OCI-LY1 (cell line): Measurements from ENCODE around the gene CIB4.

Experiments used
- H2AFZ ChIP-seq: fragments of 200-600 bp; sonication (generic), shearing (Covaris generic); 2 replicates; pipeline ENCODE4 v1.6.0; 2014; ENCODE audit warnings: antibody characterized with exemption, mild to moderate bottlenecking, low read length
- H3F3A ChIP-seq: fragments of 200-600 bp; sonication (generic), shearing (Covaris generic); 2 replicates; pipeline ENCODE4 v1.6.0; 2014; ENCODE audit warnings: mild to moderate bottlenecking, antibody characterized with exemption, low read length, moderate library complexity; ENCODE audit not compliant: insufficient read depth
- H3K27ac ChIP-seq: fragments of 200-600 bp; sonication (generic); 2 replicates; pipeline ENCODE4 v1.5.1; 2014; ENCODE audit warnings: low read length, mixed run types, mild to moderate bottlenecking, low read depth; ENCODE audit not compliant: poor library complexity, severe bottlenecking
- H3K27me3 ChIP-seq: fragments of 200-600 bp; sonication (generic); 2 replicates; pipeline ENCODE4 v1.6.0; 2014; ENCODE audit warnings: antibody characterized with exemption, mild to moderate bottlenecking, low read length, moderate library complexity; ENCODE audit not compliant: insufficient read depth
- H3K36me3 ChIP-seq: fragments of 200-600 bp; sonication (generic); 2 replicates; pipeline ENCODE4 v1.6.1; 2014; ENCODE audit warnings: mild to moderate bottlenecking, antibody characterized with exemption, low read length, moderate library complexity, mixed read lengths; ENCODE audit not compliant: insufficient read depth
- H3K4me1 ChIP-seq: fragments of 200-600 bp; sonication (generic); 2 replicates; pipeline ENCODE4 v1.5.1; 2014; ENCODE audit warnings: mild to moderate bottlenecking, low read length, moderate library complexity; ENCODE audit not compliant: insufficient read depth, severe bottlenecking
- H3K4me2 ChIP-seq: fragments of 200-600 bp; sonication (generic), shearing (Covaris generic); 2 replicates; pipeline ENCODE4 v1.6.1; 2014; ENCODE audit warnings: low read length
- H3K4me3 ChIP-seq: fragments of 200-600 bp; sonication (generic); 2 replicates; pipeline ENCODE4 v1.5.1; 2014; ENCODE audit warnings: low read length, low read depth, mild to moderate bottlenecking, mixed read lengths; ENCODE audit not compliant: poor library complexity, severe bottlenecking
- H3K79me2 ChIP-seq: fragments of 200-600 bp; shearing (Covaris generic); 2 replicates; pipeline ENCODE4 v1.6.1; 2016; ENCODE audit warnings: mixed run types, low read length, mixed read lengths; ENCODE audit not compliant: insufficient read depth
- H3K9ac ChIP-seq: fragments of 200-600 bp; sonication (generic), shearing (Covaris generic); 2 replicates; pipeline ENCODE4 v1.6.1; 2014; ENCODE audit warnings: mild to moderate bottlenecking, low read length, mixed read lengths
- H3K9me2 ChIP-seq: fragments of 200-600 bp; sonication (generic), shearing (Covaris generic); 2 replicates; pipeline ENCODE4 v1.6.1; 2014; ENCODE audit warnings: low read depth, mild to moderate bottlenecking, low read length, mixed read lengths
- H3K9me3 ChIP-seq: fragments of 200-600 bp; shearing (Covaris generic); 2 replicates; pipeline ENCODE4 v1.6.1; 2014; ENCODE audit warnings: low read length, mixed read lengths
- H4K20me1 ChIP-seq: fragments of 200-600 bp; sonication (generic), shearing (Covaris generic); 2 replicates; pipeline ENCODE4 v1.6.0; 2016; ENCODE audit warnings: mild to moderate bottlenecking, low read length; ENCODE audit not compliant: insufficient read depth
- CTCF ChIP-seq: fragments of 200-600 bp; sonication (generic), shearing (Covaris generic); IDR thresholded peaks from 2 replicates; pipeline ENCODE4 v1.5.1; 2017; ENCODE audit warnings: mild to moderate bottlenecking, antibody characterized with exemption, low read length, moderate library complexity, mixed read lengths
- EZH2 ChIP-seq: fragments of 200-600 bp; sonication (generic), shearing (Covaris generic); IDR thresholded peaks from 2 replicates; pipeline ENCODE4 v1.8.0; 2017; ENCODE audit warnings: borderline replicate concordance, mixed run types, mild to moderate bottlenecking, antibody characterized with exemption, low read length, moderate library complexity, mixed read lengths

CIB4 gene

DNA sequence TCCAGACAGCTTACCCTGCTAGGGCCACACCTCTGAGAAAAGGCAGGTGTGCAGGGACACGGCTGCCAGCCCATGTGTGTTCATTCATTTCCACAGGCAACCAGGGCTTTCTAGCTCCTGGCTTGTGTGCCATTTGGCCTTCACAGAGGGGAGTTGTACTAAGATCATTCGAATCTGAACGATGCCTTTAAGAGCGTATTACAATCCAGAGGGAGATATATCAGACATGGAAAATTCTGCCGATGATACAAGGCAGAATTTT, 99.0 kb downstream of the CIB4 start:
- no peaks in the 10 kb centered on the region for H3K79me2 ChIP-seq
- no peaks in the 10 kb centered on the region for H3K9me2 ChIP-seq
- no peaks in the 10 kb centered on the region for H3K36me3 ChIP-seq
- no peaks in the 10 kb centered on the region for H3F3A ChIP-seq
- H3K9me3 ChIP-seq: no peaks in the 10 kb centered on the region
- TF ChIP-seq EZH2 (no peak), CTCF (no peak)
- H3K4me1 ChIP-seq: no peaks in the 10 kb centered on the region
- H3K9ac ChIP-seq: no peak overlapping the region
- no peak overlapping the region for H3K4me3 ChIP-seq
- no peaks in the 10 kb centered on the region for H4K20me1 ChIP-seq
- H2AFZ ChIP-seq: no peak overlapping the region
- no peak overlapping the region for H3K4me2 ChIP-seq
- no peaks in the 10 kb centered on the region for H3K27me3 ChIP-seq
- no peak overlapping the region for H3K27ac ChIP-seq

- H3K9ac ChIP-seq: no peak overlapping the region
- no peaks in the 10 kb centered on the region for H3K27me3 ChIP-seq
- H4K20me1 ChIP-seq: no peaks in the 10 kb centered on the region
- no peaks in the 10 kb centered on the region for H3K4me1 ChIP-seq
- H3K36me3 ChIP-seq: no peaks in the 10 kb centered on the region
- H3K4me3 ChIP-seq: no peak overlapping the region
- TF ChIP-seq CTCF: no peak
- no peak for TF ChIP-seq EZH2
- H3K27ac ChIP-seq: no peak overlapping the region
- H3K9me2 ChIP-seq: no peaks in the 10 kb centered on the region
- no peak overlapping the region for H2AFZ ChIP-seq
- H3K4me2 ChIP-seq: no peak overlapping the region
- H3F3A ChIP-seq: no peaks in the 10 kb centered on the region
- H3K9me3 ChIP-seq: no peaks in the 10 kb centered on the region
- no peaks in the 10 kb centered on the region for H3K79me2 ChIP-seq
Measured at GRCh38 chr2:26541401-26542193, 99.6 kb downstream of the CIB4 start.

- TF ChIP-seq EZH2: no peak
- no peaks in the 10 kb centered on the region for H3K79me2 ChIP-seq
- no peaks in the 10 kb centered on the region for H3K4me1 ChIP-seq
- no peak overlapping the region for H3K9ac ChIP-seq
- H3K4me2 ChIP-seq: no peak overlapping the region
- no peaks in the 10 kb centered on the region for H3K9me3 ChIP-seq
- no peaks in the 10 kb centered on the region for H3K9me2 ChIP-seq
- no peak overlapping the region for H2AFZ ChIP-seq
- H3F3A ChIP-seq: no peaks in the 10 kb centered on the region
- H3K36me3 ChIP-seq: no peaks in the 10 kb centered on the region
- no peak overlapping the region for H3K27ac ChIP-seq
- H3K4me3 ChIP-seq: no peak overlapping the region
- H3K27me3 ChIP-seq: no peaks in the 10 kb centered on the region
- H4K20me1 ChIP-seq: no peaks in the 10 kb centered on the region
Measured at GRCh38 chr2:26540961-26541360, 100.2 kb downstream of the CIB4 start.

DNA sequence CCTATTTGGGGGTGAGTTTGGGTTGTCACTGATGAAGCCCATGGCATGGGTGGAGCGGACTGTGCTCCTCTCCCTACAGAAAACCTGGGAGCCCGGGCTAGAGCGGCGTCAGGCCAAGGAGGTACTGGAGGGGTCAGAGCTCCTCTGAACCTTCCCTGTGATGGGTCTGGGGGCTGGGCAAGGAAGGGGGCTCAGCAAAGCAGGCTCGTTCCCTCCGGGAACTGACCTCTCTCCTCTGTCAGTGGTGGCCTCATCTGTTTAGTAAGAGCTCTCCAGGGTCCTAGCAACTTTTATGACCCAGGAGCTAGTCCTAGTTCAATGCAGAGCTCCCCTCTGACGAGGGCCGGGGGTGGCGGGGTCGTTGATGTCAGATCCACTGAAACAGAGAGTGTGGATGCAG, 100.9 kb downstream of the CIB4 start:
- H2AFZ ChIP-seq: no peak overlapping the region
- no peaks in the 10 kb centered on the region for H3K9me3 ChIP-seq
- H3K9ac ChIP-seq: no peak overlapping the region
- H3F3A ChIP-seq: no peaks in the 10 kb centered on the region
- no peaks in the 10 kb centered on the region for H3K4me1 ChIP-seq
- TF ChIP-seq EZH2: no peak
- no peak overlapping the region for H3K4me3 ChIP-seq
- H3K27me3 ChIP-seq: no peaks in the 10 kb centered on the region
- H3K36me3 ChIP-seq: no peaks in the 10 kb centered on the region
- no peaks in the 10 kb centered on the region for H3K9me2 ChIP-seq
- no peak overlapping the region for H3K27ac ChIP-seq
- H4K20me1 ChIP-seq: no peaks in the 10 kb centered on the region
- H3K4me2 ChIP-seq: no peak overlapping the region
- no peaks in the 10 kb centered on the region for H3K79me2 ChIP-seq
